Measurements from ENCODE around the gene ETS2. TPM values are rescaled to one million over a fixed set of nuclear protein-coding genes. Genes with fewer than 3 reads are reported as not detected.

Gene ETS2
- total RNA-seq, 1 donor from 2014 or later = 22.9 TPM

DNA sequence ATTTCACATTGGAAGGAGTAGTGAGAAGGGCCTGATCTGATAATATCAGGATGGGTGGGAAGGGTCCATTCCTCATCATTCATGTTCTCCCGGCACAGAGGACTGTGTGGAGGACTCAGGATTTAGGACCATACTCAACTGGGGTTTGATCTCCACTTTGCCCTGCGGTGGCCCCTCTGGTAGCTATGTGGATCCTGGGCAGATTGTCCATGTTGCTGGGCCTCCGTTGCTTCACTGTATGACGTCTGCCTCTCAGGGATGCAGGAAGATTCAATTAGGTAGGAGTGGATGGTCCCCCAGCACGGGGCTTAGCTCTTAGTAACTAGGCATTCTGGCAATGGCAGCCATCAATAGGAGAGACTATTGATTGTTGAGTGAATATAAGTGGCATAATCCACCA lies 2.3 kb downstream of the ETS2 start:
- no peaks in the 10 kb centered on the region for H3K9me3 Mint-ChIP-seq
- DNase-seq (ENCODE audit: low spot score) = no peak
- H3K27ac Mint-ChIP-seq = no peak overlapping the region
- H3K36me3 Mint-ChIP-seq (ENCODE audit: low read depth) = peaks cover 41% of the 10 kb centered on the region
- H3K27me3 Mint-ChIP-seq (ENCODE audit: insufficient read depth) = peaks cover 2% of the 10 kb centered on the region
- H3K4me1 Mint-ChIP-seq (ENCODE audit: low read depth) = peaks cover 36% of the 10 kb centered on the region
- intact Hi-C loops (cut with micrococcal nuclease) = loop anchor here (2.0 to 5.0 kb wide), 4 partner anchors 23 to 329 kb away; no protein-coding TSS in a partner anchor
- peak overlapping the region; percentile 92 for H3K4me3 Mint-ChIP-seq

DNA sequence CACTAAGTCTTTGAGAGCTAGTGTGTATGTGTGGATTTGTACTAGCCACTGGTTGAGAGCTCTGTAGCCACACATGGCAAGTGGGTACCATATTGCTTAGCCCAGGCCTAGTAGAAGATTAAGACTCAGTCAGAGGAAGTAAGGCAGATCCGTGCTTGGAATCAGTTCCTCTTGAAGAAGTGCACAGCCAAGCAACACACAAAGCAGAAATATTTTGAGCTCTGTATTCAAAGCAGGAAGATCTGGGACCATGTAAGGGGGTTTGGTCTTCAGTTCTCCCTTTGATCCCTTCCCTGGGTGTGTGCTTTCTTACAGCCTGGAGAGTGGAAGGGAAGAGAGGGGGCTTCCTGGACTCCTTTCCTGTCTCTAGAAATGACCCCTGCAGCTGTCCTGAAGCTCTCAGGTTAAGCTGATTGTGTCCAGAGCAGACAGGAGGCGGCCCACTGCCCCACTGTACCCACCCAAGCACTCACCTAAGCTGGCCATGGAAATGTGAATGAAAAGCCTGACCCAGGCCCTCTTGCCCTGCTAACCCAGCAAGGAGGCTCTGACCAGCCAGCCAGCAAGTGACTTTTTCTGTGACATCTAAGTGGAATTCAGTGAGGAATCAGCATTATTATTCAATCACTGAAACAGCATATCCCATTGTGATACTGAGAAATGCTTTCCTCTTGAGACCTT lies 3.6 kb downstream of the ETS2 start:
- intact Hi-C loops (cut with micrococcal nuclease) = loop anchor here (5.0 kb wide), 3 partner anchors 103 to 328 kb away; no protein-coding TSS in a partner anchor
- no peak for DNase-seq (ENCODE audit: low spot score)
- H3K27me3 Mint-ChIP-seq (ENCODE audit: insufficient read depth) = peaks cover 2% of the 10 kb centered on the region
- no peaks in the 10 kb centered on the region for H3K9me3 Mint-ChIP-seq
- no peak overlapping the region for H3K27ac Mint-ChIP-seq
- H3K4me3 Mint-ChIP-seq = no peak overlapping the region
- peaks cover 36% of the 10 kb centered on the region for H3K4me1 Mint-ChIP-seq (ENCODE audit: low read depth)
- H3K36me3 Mint-ChIP-seq (ENCODE audit: low read depth) = peaks cover 49% of the 10 kb centered on the region

DNA sequence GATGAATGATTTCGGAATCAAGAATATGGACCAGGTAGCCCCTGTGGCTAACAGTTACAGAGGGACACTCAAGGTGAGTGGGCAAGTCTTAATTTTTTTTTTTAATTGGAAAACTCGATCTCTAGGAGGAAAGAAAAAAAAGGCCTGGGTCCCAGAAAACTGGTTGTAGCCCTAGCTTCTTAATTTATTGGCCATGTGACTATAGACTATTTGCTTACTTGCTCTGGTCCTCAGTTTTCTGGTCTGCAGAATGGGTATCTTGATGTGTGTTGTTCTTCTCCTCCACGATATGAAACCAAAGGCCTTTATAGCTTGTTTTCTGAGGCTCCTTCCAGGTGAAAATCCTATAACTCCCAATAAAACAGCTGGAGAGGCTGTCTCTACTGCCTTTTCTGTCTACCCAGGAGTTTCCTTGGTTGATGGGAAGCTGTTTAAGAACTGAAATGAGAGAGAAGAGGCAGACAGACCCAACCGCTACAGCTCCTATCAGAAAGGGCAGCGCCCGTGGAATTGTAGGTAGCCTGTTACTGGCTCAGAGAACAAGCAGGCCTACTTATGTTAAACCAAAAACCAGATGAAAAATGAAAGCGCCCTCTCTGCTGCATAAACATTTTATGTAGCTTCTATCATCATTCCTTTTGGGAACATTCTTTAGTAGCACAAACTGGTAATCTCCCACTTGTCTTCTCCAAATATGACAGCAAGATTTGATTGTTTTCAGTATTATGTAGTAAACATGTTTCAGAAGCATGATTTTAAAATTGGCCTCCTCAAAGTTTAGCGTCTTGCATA lies 4.5 kb downstream of the ETS2 start:
- intact Hi-C loops (cut with micrococcal nuclease) = no loop called here

DNA sequence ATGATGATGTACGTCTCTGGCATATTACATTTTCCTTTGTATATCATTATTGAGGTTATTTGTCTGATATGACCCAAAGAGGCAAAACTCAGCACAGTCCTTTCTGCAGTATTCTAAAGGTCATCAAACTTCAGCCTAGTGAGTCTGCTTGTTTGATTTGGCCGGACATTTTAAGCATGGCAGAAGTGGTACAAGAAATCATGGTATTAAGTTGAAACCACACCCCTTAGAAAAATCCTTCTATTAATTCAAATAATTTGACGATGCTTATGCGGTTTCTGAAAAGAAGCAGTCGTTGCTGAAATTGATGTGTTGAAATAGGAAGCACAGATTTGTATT lies 5.1 kb downstream of the ETS2 start:
- intact Hi-C loops (cut with micrococcal nuclease) = no loop called here
- Mint-ChIP-seq H3K4me1 (ENCODE audit: low read depth) (peaks cover 33% of the 10 kb centered on the region), H3K9me3 (no peaks in the 10 kb centered on the region), H3K27ac (no peak overlapping the region), H3K36me3 (ENCODE audit: low read depth) (peaks cover 62% of the 10 kb centered on the region), H3K4me3 (no peak overlapping the region), H3K27me3 (ENCODE audit: insufficient read depth) (peaks cover 2% of the 10 kb centered on the region)
- DNase-seq (ENCODE audit: low spot score) = no peak

More for the DNA sequence above, 4.5 kb downstream of the ETS2 start:
- peaks cover 33% of the 10 kb centered on the region for H3K4me1 Mint-ChIP-seq (ENCODE audit: low read depth)
- no peak for DNase-seq (ENCODE audit: low spot score)
- peaks cover 58% of the 10 kb centered on the region for H3K36me3 Mint-ChIP-seq (ENCODE audit: low read depth)
- H3K4me3 Mint-ChIP-seq = no peak overlapping the region
- H3K27me3 Mint-ChIP-seq (ENCODE audit: insufficient read depth) = peaks cover 2% of the 10 kb centered on the region
- no peaks in the 10 kb centered on the region for H3K9me3 Mint-ChIP-seq
- no peak overlapping the region for H3K27ac Mint-ChIP-seq

DNA sequence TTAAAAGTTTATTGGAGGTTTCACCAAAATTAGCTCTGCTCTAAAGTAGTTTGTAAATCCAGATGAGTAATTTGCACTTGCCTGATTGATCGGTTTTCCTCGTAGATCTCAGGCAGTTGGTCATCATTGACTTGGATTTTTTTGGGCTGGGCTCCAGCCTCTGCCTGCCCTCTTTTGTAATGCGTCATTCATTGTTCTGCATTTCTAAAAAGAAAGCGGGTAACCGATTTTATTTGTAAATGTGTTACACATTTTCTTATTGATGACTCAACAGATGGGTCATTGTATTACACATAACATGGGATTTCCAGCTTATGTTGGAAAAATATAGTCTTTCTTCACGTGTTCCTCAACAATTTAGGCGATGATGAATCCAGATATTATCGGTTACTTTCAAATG lies 5.5 kb downstream of the ETS2 start:
- Mint-ChIP-seq H3K36me3 (ENCODE audit: low read depth) (peaks cover 63% of the 10 kb centered on the region), H3K9me3 (no peaks in the 10 kb centered on the region), H3K4me3 (no peak overlapping the region), H3K27ac (no peak overlapping the region), H3K27me3 (ENCODE audit: insufficient read depth) (peaks cover 2% of the 10 kb centered on the region), H3K4me1 (ENCODE audit: low read depth) (peaks cover 33% of the 10 kb centered on the region)
- intact Hi-C loops (cut with micrococcal nuclease) = no loop called here
- no peak for DNase-seq (ENCODE audit: low spot score)

DNA sequence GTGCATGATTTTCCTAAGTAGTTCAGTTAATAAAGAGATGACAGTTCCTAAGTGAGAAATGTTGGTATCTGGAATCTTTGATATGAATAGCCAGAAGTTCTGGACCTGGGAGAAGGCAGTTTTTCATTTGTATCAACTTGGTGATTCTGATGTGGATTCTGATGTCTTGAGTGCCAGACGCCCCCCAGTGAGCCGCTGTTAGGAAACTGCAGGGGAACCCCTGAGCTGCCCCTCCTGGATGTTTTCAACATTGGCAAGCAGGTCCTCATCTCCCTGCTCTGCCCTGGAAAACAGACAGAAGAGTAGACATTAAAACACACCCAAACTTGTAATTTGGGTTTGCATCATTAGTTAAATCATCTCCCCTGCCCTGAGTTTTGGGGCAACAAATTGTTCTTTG lies 7.4 kb downstream of the ETS2 start:
- Mint-ChIP-seq H3K36me3 (ENCODE audit: low read depth) (peaks cover 69% of the 10 kb centered on the region), H3K27ac (no peak overlapping the region), H3K4me3 (no peak overlapping the region), H3K4me1 (ENCODE audit: low read depth) (peaks cover 18% of the 10 kb centered on the region), H3K27me3 (ENCODE audit: insufficient read depth) (no peaks in the 10 kb centered on the region), H3K9me3 (no peaks in the 10 kb centered on the region)
- intact Hi-C loops (cut with micrococcal nuclease) = no loop called here
- DNase-seq (ENCODE audit: low spot score) = no peak

DNA sequence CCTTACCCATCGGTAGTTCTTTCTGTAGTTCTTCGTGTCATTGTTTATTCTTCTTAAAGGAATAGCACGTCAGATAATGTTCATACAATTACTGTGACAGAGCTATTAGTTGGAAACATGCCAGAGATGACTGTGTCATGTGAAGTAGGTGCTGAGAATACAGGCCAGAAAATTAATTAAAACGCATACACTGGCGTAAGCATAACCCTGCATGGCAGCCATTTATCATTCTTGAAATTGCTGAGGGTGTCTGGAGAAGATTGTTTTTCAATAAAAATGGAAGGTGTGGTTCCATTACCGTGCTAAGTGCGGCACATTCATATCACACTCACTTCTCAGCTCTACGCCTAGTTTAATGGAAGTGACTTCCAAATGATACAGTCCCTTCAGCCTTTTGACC lies 7.8 kb downstream of the ETS2 start:
- no peak for DNase-seq (ENCODE audit: low spot score)
- no peaks in the 10 kb centered on the region for H3K27me3 Mint-ChIP-seq (ENCODE audit: insufficient read depth)
- H3K27ac Mint-ChIP-seq = no peak overlapping the region
- H3K36me3 Mint-ChIP-seq (ENCODE audit: low read depth) = peaks cover 69% of the 10 kb centered on the region
- no peaks in the 10 kb centered on the region for H3K9me3 Mint-ChIP-seq
- peaks cover 15% of the 10 kb centered on the region for H3K4me1 Mint-ChIP-seq (ENCODE audit: low read depth)
- intact Hi-C loops (cut with micrococcal nuclease) = no loop called here
- H3K4me3 Mint-ChIP-seq = no peak overlapping the region

DNA sequence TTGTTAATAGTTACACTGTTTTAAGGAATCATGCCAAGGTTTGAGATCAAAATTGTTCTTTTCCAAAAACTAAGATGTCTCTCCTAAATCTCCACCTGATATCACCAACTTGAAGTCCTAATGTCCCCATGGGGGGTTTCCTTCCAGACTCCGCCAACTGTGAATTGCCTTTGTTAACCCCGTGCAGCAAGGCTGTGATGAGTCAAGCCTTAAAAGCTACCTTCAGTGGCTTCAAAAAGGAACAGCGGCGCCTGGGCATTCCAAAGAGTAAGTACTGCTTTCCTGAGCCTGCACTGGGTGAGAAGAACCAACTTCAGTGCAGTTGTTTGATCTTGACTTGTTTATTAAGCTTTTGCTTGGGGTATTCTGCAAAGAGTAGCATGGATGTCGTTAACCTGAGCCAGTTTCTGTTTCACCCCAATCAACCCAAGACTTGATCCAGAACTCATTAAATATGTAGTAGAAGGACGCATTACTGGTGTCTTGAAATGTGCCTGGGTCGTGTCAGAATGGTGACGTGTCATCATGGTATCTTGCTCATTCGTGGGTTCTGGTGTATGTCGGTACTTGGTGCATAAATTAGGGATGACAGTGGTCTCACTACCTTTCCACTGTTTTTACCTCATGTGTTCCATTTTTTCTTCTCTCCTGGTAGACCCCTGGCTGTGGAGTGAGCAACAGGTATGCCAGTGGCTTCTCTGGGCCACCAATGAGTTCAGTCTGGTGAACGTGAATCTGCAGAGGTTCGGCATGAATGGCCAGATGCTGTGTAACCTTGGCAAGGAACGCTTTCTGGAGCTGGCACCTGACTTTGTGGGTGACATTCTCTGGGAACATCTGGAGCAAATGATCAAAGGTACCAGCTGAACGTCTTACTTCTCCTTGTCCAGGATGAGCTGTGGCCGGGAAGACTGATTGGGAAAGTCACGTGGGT lies 8.7 kb downstream of the ETS2 start:
- no peak overlapping the region for H3K27ac Mint-ChIP-seq
- no peak overlapping the region for H3K4me3 Mint-ChIP-seq
- no peaks in the 10 kb centered on the region for H3K27me3 Mint-ChIP-seq (ENCODE audit: insufficient read depth)

DNA sequence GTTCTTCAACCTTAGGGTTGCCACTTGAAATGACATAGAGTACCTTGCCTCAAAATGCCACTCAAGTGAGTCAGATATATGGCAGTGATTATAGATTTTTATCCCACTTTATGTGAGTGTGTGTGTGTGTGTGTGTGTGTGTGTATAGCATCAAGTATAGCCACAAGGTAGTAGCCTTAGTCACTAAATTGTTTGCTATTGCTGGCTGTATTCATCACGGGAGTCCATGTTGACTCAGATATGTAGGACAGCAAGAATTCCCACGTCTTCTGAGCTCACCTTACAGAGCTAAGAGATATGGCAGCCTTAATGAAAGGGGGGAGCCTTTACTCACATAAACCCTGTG lies 9.3 kb downstream of the ETS2 start:
- intact Hi-C loops (cut with micrococcal nuclease) = no loop called here
- no peak overlapping the region for H3K27ac Mint-ChIP-seq
- H3K4me1 Mint-ChIP-seq (ENCODE audit: low read depth) = peaks cover 15% of the 10 kb centered on the region
- H3K27me3 Mint-ChIP-seq (ENCODE audit: insufficient read depth) = no peaks in the 10 kb centered on the region
- peaks cover 4% of the 10 kb centered on the region for H3K9me3 Mint-ChIP-seq
- H3K4me3 Mint-ChIP-seq = no peak overlapping the region
- no peak for DNase-seq (ENCODE audit: low spot score)
- H3K36me3 Mint-ChIP-seq (ENCODE audit: low read depth) = peaks cover 72% of the 10 kb centered on the region

More for the DNA sequence above, 8.7 kb downstream of the ETS2 start:
- DNase-seq (ENCODE audit: low spot score) = no peak
- H3K4me1 Mint-ChIP-seq (ENCODE audit: low read depth) = peaks cover 15% of the 10 kb centered on the region
- intact Hi-C loops (cut with micrococcal nuclease) = no loop called here
- peaks cover 76% of the 10 kb centered on the region for H3K36me3 Mint-ChIP-seq (ENCODE audit: low read depth)
- H3K9me3 Mint-ChIP-seq = peaks cover 4% of the 10 kb centered on the region

DNA sequence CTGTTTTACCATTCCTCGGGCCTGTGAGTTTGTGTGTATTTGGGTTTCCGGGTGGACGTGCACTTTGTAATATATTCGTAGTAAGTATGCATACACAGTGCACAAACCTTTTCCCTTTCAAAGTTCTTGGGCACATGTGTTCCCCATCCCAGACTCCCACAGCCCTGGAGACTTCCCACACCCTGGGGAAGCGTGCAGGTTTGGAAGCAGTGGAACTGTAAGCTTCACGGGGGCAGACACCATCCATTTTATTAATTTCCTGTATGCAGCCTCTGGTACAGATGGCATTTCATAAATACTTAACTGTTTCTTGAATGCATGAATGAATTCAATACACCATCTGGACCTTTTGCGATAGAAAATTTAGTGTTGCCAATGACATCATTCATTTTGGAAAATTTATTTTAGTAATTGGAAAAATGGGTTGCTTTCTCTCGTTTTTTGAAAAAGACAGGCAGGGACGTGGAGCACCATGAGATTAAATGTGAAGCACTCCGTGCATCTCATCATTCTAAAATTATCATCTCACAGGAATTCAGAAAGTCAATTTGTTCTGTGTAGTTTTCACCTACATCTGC lies 10.8 kb downstream of the ETS2 start:
- DNase-seq (ENCODE audit: low spot score) = no peak

DNA sequence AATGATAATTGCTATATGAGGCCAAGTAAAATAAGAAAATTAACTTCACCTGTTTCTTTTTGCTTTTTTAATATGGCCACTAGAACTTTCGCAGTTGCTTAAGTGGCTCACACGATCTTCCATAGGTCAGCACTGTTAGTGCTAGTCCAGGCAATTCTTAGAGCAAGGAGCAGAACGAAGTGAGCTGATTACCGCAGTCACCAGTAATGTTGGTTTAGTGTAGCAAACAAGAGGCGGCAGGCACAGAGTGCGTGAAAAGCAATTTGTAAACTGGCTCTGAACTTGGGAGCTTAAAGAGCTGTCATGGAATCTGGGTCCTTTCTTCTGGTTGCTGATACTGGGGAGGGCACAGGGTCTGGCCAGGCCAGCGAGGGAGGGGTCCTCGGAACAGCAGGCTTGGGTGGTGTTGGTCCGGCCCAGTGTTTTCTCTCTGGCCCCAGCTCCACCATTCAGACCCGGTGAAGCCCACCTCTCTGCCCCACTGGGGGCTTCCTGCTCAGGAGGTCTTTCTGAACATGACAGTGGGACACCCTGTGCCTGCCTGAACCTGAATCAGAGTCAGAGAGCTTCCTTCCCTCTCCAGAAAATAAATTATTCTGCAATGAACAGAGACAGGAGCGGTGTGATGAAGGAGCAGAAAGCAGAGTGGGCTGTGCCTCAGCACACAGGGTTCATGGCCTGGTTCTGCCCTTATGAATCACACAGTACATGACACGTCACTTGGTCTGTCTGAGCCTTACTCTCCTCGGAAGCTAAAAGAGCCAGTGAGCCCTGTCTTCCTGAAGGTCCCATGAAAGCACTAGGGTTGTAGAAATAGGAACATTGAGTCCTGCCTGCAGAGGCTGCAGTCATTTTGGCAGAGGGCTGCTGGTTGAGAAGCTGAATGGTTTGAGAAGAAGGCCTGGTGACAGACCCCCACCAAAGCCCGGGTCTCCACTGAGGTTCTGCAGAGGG lies 11.9 kb downstream of the ETS2 start:
- Mint-ChIP-seq H3K27me3 (ENCODE audit: insufficient read depth) (no peaks in the 10 kb centered on the region), H3K27ac (no peak overlapping the region), H3K36me3 (ENCODE audit: low read depth) (peaks cover 73% of the 10 kb centered on the region), H3K4me1 (ENCODE audit: low read depth) (no peaks in the 10 kb centered on the region), H3K4me3 (no peak overlapping the region), H3K9me3 (peaks cover 4% of the 10 kb centered on the region)
- intact Hi-C loops (cut with micrococcal nuclease) = no loop called here
- no peak for DNase-seq (ENCODE audit: low spot score)

More for the DNA sequence above, 10.8 kb downstream of the ETS2 start:
- H3K27ac Mint-ChIP-seq = no peak overlapping the region
- H3K4me3 Mint-ChIP-seq = no peak overlapping the region
- H3K27me3 Mint-ChIP-seq (ENCODE audit: insufficient read depth) = no peaks in the 10 kb centered on the region
- peaks cover 68% of the 10 kb centered on the region for H3K36me3 Mint-ChIP-seq (ENCODE audit: low read depth)
- H3K9me3 Mint-ChIP-seq = peaks cover 4% of the 10 kb centered on the region
- H3K4me1 Mint-ChIP-seq (ENCODE audit: low read depth) = peaks cover 4% of the 10 kb centered on the region
- intact Hi-C loops (cut with micrococcal nuclease) = no loop called here

DNA sequence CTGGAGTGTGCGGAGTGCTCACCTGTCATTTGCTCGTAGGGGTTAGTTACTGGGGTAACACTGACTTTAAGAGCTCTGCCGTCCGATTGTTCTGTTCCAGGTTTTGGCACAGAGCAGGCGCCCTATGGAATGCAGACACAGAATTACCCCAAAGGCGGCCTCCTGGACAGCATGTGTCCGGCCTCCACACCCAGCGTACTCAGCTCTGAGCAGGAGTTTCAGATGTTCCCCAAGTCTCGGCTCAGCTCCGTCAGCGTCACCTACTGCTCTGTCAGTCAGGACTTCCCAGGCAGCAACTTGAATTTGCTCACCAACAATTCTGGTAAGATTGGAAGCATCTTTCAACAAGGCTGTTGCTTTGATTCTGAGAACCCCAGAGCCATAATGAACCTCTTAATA lies 12.6 kb downstream of the ETS2 start:
- Mint-ChIP-seq H3K27me3 (ENCODE audit: insufficient read depth) (no peaks in the 10 kb centered on the region), H3K27ac (no peak overlapping the region), H3K36me3 (ENCODE audit: low read depth) (peaks cover 72% of the 10 kb centered on the region), H3K9me3 (peaks cover 4% of the 10 kb centered on the region), H3K4me1 (ENCODE audit: low read depth) (no peaks in the 10 kb centered on the region), H3K4me3 (no peak overlapping the region)
- DNase-seq (ENCODE audit: low spot score) = no peak
- intact Hi-C loops (cut with micrococcal nuclease) = no loop called here
